ENCODE results near the gene WDR33.

DNA sequence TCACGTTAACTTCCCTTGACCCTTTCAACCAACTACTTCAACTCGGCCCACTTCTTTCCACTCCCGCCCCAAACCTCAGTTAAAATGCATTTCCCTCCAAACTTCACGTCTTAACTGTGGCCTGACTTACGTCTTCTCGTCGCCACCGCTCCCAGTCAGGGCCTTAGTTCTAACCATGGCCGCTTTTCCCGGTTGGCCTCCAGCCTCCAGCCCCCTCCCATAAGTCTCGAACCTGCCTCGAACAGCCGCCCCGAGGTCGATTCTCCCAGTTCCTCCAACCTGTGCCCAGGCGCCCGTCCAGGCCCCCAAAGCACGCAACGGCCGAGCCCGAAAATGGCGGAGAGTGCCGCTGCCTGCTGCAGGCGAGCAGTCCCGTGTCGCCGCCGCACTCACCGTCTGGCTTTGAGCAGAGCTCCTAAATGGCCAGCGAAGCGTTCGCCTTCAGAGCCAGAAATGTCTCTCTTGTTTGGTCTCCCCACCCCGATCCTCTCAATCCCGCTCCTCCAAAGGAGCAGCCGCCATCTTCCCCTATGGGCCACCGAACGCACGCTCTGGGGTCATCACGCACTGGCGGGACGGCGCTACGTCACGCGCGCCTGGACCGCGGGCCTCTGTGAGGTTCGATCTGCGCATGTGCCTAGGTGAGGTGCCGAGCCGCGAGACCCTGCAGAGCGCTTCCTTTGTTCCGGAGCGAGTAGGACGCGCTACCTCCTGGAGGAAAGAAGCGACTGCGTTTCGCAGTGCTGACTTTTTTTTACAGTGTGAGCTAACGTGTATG lies at the start of gene WDR33:
- TF ChIP-seq L3MBTL2 (conservative IDR thresholded peaks at IDR 0.05) = peak; percentile 64
- no peak for TF ChIP-seq FOXA1 (IDR thresholded peaks at IDR 0.05)
- no peak for TF ChIP-seq FOXK2 (IDR thresholded peaks at IDR 0.05)
